Type B pancreatic cell (in vitro differentiated cells): ENCODE data around the gene PIN1. TPM values are rescaled to one million over a fixed set of nuclear protein-coding genes. Genes with fewer than 3 reads are reported as not detected.

Experiments
- DNase-seq: peaks from one replicate; pipeline ENCODE4 v3.0.0; 2021; ENCODE audit warnings: mixed read lengths; ENCODE audit not compliant: unreplicated experiment; ENCODE audit errors: extremely low spot score
- H3K27ac Mint-ChIP-seq: 2 replicates; pipeline ENCODE4 v1.8.0; 2021; ENCODE audit warnings: mild to moderate bottlenecking, mixed read lengths
- H3K27me3 Mint-ChIP-seq: 2 replicates; pipeline ENCODE4 v1.8.0; 2021; ENCODE audit warnings: mixed read lengths
- H3K36me3 Mint-ChIP-seq: 2 replicates; pipeline ENCODE4 v1.8.0; 2021; ENCODE audit warnings: mixed read lengths
- H3K4me1 Mint-ChIP-seq: one replicate; pipeline ENCODE4 v1.8.0; 2021; ENCODE audit warnings: mixed read lengths; ENCODE audit not compliant: unreplicated experiment
- H3K4me3 Mint-ChIP-seq: 2 replicates; pipeline ENCODE4 v1.8.0; 2021; ENCODE audit warnings: mild to moderate bottlenecking, mixed read lengths
- H3K9me3 Mint-ChIP-seq: 2 replicates; pipeline ENCODE4 v1.8.0; 2021; ENCODE audit warnings: mixed read lengths
- CTCF ChIP-seq: fragments of 200-600 bp; sonication (generic); conservative IDR thresholded peaks from 2 replicates; pipeline ENCODE4 v1.5.0; 2021; ENCODE audit warnings: antibody characterized with exemption, mild to moderate bottlenecking
- total RNA-seq: library from RNA; stranded (reverse); gene quantifications from 2 replicates; pipeline ENCODE4 v1.2.1, GENCODE V29; 2021; ENCODE audit warnings: low replicate concordance

The PIN1 gene
- total RNA-seq, 1 donor from 2014 or later: 69.6 TPM

- no peak for TF ChIP-seq CTCF
- no peak for DNase-seq
- H3K4me3 Mint-ChIP-seq: no peak overlapping the region
- peak overlapping the region; percentile 23 for H3K27ac Mint-ChIP-seq
- no peaks in the 10 kb centered on the region for H3K27me3 Mint-ChIP-seq
- H3K9me3 Mint-ChIP-seq: no peaks in the 10 kb centered on the region
- H3K4me1 Mint-ChIP-seq: peaks cover 12% of the 10 kb centered on the region
- peaks cover 3% of the 10 kb centered on the region for H3K36me3 Mint-ChIP-seq
Observed at GRCh38 chr19:9871626-9872338, 36.7 kb downstream of the PIN1 start.

GRCh38 chr19:9872618-9873242 is 37.6 kb downstream of the PIN1 start:
- no peak overlapping the region for H3K27ac Mint-ChIP-seq

DNA sequence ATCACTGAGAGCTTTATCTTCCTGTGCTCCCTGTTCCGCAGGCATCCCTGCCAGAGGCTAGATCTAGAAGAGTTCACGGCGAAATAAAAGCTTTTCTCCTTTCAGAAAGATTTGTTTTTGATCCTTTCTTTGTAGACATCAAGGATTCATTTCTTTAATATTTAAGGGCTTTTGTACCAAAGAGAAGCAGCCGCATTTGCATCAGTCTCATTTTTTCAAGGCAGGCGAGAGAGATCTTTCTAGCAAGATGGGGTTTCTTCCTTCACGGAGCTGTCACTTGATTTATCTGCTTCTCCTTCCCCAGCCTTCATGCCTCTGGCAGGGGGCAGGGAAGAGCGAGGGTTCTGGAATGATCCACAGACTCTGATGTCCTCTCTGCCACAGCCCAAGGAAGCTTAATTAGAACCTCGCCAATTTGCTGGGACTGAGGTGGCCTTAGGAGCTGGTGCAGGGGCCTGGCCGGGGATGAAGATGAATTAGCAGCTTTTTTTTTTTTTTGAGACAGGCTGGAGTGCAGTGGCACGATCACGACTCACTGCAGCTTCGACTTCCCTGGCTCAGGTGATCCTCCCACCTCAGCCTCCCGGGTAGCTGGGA is 40.0 kb downstream of the PIN1 start:
- TF ChIP-seq CTCF: no peak
- H3K36me3 Mint-ChIP-seq: peaks cover 3% of the 10 kb centered on the region
- no peaks in the 10 kb centered on the region for H3K27me3 Mint-ChIP-seq
- H3K4me1 Mint-ChIP-seq: peaks cover 12% of the 10 kb centered on the region
- H3K4me3 Mint-ChIP-seq: no peak overlapping the region
- no peaks in the 10 kb centered on the region for H3K9me3 Mint-ChIP-seq
- peak overlapping the region; percentile 41 for H3K27ac Mint-ChIP-seq
- no peak for DNase-seq

More at GRCh38 chr19:9872618-9873242, 37.6 kb downstream of the PIN1 start:
- peaks cover 3% of the 10 kb centered on the region for H3K36me3 Mint-ChIP-seq
- no peak overlapping the region for H3K4me3 Mint-ChIP-seq
- DNase-seq: no peak
- H3K4me1 Mint-ChIP-seq: peaks cover 12% of the 10 kb centered on the region
- no peaks in the 10 kb centered on the region for H3K9me3 Mint-ChIP-seq
- no peaks in the 10 kb centered on the region for H3K27me3 Mint-ChIP-seq
- no peak for TF ChIP-seq CTCF

GRCh38 chr19:9875796-9876195 is 40.7 kb downstream of the PIN1 start:
- Mint-ChIP-seq H3K4me1 (peaks cover 12% of the 10 kb centered on the region), H3K9me3 (no peaks in the 10 kb centered on the region), H3K36me3 (peaks cover 3% of the 10 kb centered on the region), H3K27ac (peak overlapping the region; percentile 41), H3K4me3 (no peak overlapping the region), H3K27me3 (no peaks in the 10 kb centered on the region)
- DNase-seq: no peak
- no peak for TF ChIP-seq CTCF

DNA sequence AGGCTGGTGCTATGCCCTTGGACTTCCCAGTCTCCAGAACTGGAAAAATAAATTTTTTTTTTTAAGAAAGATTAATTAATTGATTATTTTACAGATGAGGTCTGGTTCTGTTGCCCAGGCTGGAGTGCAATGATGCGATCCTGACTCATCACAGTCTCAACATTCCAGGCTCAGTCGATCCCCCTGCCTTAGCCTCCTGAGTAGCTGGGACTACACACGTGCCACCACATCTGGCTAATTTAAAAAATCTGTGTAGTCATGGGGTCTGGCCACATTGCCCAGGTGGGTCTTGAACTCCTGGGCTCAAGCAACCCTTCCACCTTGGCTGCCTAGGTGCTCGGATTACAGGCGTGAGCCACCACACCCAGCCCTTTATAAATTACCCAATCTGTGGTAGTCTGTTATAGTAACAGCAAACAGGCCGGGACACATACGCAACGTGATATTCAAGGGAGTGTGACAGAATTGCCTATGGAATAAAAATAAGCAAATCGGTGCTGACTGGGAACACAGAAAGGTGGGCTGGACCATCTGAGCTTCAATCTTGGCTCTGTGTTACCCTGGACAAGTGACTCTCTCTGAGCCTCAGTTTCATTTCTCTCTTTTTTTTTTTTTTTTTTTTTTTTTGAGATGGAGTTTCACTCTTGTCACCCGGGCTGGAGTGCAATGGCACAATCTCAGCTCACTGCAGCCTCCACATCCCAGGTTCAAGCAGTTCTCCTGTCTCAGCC is 42.8 kb downstream of the PIN1 start:
- TF ChIP-seq CTCF: no peak
- H3K4me1 Mint-ChIP-seq: peaks cover 12% of the 10 kb centered on the region

More for the DNA sequence above, 42.8 kb downstream of the PIN1 start:
- Mint-ChIP-seq H3K9me3 (no peaks in the 10 kb centered on the region), H3K4me3 (no peak overlapping the region), H3K27ac (no peak overlapping the region), H3K36me3 (no peaks in the 10 kb centered on the region), H3K27me3 (no peaks in the 10 kb centered on the region)
- DNase-seq: no peak
